ENCODE results near the gene SDCCAG8.

The SDCCAG8 gene

DNA sequence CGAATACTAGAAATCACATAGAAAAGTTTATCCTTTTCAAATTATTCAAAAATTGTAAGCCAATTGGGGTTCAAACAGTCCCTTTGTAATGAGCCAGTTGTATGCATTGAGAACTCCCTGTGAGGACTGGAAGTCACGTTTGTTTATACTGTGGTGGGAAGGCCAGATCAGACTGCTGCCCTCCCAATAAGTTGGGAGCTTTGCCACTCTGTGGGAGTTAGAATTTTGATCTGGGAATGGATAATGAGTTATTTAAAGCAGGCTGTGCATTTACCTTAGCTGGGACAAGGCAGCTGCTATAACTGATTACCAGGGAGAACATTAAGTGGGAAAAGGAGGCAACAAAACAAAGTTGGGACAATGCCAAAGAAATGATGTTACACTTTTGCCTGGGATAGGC is 178.8 kb downstream of the SDCCAG8 start:
- H3K27ac ChIP-seq: no peak overlapping the region
- TF ChIP-seq, protein P1, sequence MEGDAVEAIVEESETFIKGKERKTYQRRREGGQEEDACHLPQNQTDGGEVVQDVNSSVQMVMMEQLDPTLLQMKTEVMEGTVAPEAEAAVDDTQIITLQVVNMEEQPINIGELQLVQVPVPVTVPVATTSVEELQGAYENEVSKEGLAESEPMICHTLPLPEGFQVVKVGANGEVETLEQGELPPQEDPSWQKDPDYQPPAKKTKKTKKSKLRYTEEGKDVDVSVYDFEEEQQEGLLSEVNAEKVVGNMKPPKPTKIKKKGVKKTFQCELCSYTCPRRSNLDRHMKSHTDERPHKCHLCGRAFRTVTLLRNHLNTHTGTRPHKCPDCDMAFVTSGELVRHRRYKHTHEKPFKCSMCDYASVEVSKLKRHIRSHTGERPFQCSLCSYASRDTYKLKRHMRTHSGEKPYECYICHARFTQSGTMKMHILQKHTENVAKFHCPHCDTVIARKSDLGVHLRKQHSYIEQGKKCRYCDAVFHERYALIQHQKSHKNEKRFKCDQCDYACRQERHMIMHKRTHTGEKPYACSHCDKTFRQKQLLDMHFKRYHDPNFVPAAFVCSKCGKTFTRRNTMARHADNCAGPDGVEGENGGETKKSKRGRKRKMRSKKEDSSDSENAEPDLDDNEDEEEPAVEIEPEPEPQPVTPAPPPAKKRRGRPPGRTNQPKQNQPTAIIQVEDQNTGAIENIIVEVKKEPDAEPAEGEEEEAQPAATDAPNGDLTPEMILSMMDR (conservative IDR thresholded peaks at IDR 0.05): no peak
- TF ChIP-seq ZFX (IDR thresholded peaks at IDR 0.05): no peak

GRCh38 chr1:243435836-243436235 is 180.0 kb downstream of the SDCCAG8 start:
- TF ChIP-seq, protein P1 (conservative IDR thresholded peaks at IDR 0.05): no peak
- TF ChIP-seq ZFX (IDR thresholded peaks at IDR 0.05): no peak

GRCh38 chr1:243438146-243438545 is 182.3 kb downstream of the SDCCAG8 start:
- no peak for TF ChIP-seq ZFX (IDR thresholded peaks at IDR 0.05)
- H3K27ac ChIP-seq: no peak overlapping the region

More at GRCh38 chr1:243435836-243436235, 180.0 kb downstream of the SDCCAG8 start:
- H3K27ac ChIP-seq: no peak overlapping the region

DNA sequence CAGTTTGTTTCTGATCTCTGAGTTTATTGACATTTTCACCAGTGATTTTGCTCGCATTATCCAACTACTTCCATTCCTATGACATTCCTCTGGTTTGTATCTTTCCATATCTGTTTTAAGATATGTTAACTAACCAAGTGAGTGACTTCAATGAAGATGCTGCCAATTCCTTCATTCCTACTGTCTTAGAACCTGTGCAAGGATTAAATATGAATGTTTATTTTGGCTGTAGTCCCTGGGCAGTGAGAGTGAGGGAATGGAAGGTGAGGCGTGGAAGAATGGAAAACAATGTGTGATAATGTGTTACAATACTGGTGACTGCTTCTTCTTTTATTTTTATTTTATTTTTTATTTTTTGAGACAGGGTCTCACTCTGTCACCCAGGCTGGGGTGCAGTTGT is 183.0 kb downstream of the SDCCAG8 start:
- no peak overlapping the region for H3K27ac ChIP-seq
- TF ChIP-seq ZFX (IDR thresholded peaks at IDR 0.05): no peak
- TF ChIP-seq, protein P1 (conservative IDR thresholded peaks at IDR 0.05): no peak

DNA sequence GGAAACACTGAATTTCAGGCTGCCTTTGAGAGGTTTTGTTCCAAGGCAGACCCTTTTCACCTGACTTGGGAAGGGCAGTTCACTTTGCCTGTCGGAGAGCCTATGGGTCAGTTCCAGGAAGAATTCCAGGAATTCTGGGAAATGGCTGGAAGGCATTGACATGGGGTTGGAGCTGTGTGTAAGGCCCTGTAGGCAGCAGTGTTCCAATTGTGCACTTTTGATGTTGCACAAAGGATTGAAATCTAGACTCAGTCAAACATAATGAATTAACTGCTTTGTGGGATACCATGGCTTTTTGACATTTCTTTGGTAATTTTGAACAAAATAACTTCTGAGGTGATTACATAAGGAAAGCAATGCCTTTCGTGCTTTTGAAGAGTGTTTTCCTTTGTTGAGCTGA is 184.6 kb downstream of the SDCCAG8 start:
- no peak for TF ChIP-seq ZFX (IDR thresholded peaks at IDR 0.05)
- TF ChIP-seq, protein P1 (conservative IDR thresholded peaks at IDR 0.05): no peak
- no peak overlapping the region for H3K27ac ChIP-seq

DNA sequence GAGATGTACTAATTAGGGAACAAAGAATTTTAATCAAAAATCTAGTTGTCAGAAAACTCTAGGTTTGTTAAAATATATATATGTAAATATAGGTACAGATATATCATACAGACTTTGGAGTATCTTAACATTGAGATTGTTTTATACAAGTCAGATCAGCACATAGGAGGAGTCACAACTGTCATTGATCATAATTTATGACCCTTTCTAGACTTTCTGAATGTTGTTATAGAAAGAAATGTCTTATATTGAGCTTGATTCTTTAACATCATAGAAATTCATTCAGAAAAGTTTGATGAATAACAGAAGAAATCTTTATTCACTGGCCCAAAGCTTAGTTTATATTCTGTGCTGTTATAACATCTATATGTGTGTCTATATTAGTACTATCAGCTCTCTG is 185.8 kb downstream of the SDCCAG8 start:
- no peak overlapping the region for H3K27ac ChIP-seq
- TF ChIP-seq, protein P1 (conservative IDR thresholded peaks at IDR 0.05): no peak
- TF ChIP-seq ZFX (IDR thresholded peaks at IDR 0.05): no peak

DNA sequence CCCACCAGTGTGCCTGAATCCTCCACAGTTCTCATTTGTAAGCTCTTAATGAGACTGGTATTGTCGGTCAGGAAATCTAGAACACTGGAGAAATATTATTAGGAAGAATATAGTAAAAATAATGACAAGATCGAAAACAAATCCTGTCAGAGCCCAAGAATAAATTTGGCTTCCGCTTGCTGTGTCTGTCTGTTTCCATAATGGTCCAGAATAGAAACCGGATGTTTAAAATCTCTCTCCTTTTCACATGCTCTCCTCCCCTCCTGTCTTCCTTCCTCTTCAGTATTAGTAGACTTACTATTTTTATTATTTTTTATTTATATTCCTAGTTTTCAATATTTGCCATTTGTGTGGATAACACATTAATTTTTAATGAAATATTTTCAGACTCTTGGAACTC is 187.7 kb downstream of the SDCCAG8 start:
- TF ChIP-seq, protein P1 (conservative IDR thresholded peaks at IDR 0.05): no peak
- no peak for TF ChIP-seq ZFX (IDR thresholded peaks at IDR 0.05)
- no peak overlapping the region for H3K27ac ChIP-seq

- no peak overlapping the region for H3K27ac ChIP-seq
- TF ChIP-seq, protein P1 (conservative IDR thresholded peaks at IDR 0.05): no peak
- TF ChIP-seq ZFX (IDR thresholded peaks at IDR 0.05): no peak
Measured at GRCh38 chr1:243447347-243447746, 191.5 kb downstream of the SDCCAG8 start.

Data from C4-2B (cell line).